ENCODE measurements around the gene SLC6A3. TPM values are rescaled to one million over a fixed set of nuclear protein-coding genes. Genes with fewer than 3 reads are reported as not detected.

Gene SLC6A3
- total and polyA plus RNA-seq, 7 donors, result under 0.01 to 0.01 TPM; not detected in 5

DNA sequence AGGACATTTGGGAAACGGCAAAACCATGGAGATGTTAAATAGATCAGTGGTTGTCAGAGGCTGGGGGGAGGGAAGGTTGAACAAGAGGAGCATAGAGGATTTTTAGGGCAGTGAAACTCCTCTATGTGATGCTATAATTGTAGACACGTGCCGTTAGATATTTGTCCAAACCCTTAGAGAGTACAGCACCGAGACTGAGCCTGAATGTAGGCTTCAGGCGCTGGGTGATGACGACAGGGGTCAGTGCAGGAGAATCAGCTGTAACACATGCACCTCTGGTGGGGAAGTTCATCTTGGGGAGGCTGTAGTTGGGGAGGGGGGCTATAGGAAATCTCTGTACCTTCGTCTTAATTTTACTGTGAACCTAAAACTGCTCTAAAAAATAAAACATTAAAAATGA, 78.1 kb downstream of the SLC6A3 start:
- TF ChIP-seq, protein P1, sequence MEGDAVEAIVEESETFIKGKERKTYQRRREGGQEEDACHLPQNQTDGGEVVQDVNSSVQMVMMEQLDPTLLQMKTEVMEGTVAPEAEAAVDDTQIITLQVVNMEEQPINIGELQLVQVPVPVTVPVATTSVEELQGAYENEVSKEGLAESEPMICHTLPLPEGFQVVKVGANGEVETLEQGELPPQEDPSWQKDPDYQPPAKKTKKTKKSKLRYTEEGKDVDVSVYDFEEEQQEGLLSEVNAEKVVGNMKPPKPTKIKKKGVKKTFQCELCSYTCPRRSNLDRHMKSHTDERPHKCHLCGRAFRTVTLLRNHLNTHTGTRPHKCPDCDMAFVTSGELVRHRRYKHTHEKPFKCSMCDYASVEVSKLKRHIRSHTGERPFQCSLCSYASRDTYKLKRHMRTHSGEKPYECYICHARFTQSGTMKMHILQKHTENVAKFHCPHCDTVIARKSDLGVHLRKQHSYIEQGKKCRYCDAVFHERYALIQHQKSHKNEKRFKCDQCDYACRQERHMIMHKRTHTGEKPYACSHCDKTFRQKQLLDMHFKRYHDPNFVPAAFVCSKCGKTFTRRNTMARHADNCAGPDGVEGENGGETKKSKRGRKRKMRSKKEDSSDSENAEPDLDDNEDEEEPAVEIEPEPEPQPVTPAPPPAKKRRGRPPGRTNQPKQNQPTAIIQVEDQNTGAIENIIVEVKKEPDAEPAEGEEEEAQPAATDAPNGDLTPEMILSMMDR (IDR thresholded peaks at IDR 0.05), result no peak
- 59 to 64% (median 63%) methylated on average over 7 of the region's 7 CpGs for WGBS, 3 donors
- no peaks in the 10 kb centered on the region for H3K36me3 ChIP-seq (ENCODE audit: insufficient read depth in 1 of 2, low read depth in 1 of 2)
- intact Hi-C loops (cut with DNase I), result no loop called here
- H3K4me3 ChIP-seq, result no peak overlapping the region
- no peak for ATAC-seq
- no peaks in the 10 kb centered on the region for H3K4me1 ChIP-seq
- DNase-seq, result no peak
- no peaks in the 10 kb centered on the region for H3K9me3 ChIP-seq
- H3K27me3 ChIP-seq (ENCODE audit: insufficient read depth in 3 of 3, low read length in 2 of 3), result peaks cover 0 to 53% (median 9%) of the 10 kb centered on the region in 3 donors
- no peak overlapping the region for H3K27ac ChIP-seq

DNA sequence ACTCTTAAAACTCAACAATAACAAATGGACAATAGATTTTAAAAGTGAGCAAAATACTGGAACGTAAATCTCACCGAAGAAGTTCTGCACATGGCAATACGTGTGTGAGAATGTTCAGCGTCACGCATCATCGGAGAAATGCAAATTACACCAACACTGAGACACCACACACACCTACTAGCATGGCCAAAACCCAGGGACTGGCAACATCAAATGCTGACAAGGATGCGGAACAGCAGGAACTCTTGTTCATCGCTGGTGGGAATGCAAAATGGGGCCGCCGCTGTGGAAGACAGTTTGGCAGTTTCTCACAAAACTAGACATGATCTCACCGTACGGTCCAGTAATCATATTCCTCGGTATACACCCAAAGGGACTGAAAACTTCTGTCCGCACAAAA, 78.7 kb downstream of the SLC6A3 start:
- TF ChIP-seq, protein P1 (IDR thresholded peaks at IDR 0.05), result no peak
- WGBS, 3 donors, result 80 to 85% (median 85%) methylated on average over 14 of the region's 14 CpGs
- peaks cover 0 to 59% (median 13%) of the 10 kb centered on the region in 3 donors for H3K27me3 ChIP-seq (ENCODE audit: insufficient read depth in 3 of 3, low read length in 2 of 3)
- no peak overlapping the region for H3K4me3 ChIP-seq
- H3K4me1 ChIP-seq, result no peaks in the 10 kb centered on the region
- intact Hi-C loops (cut with DNase I), result no loop called here
- DNase-seq, result no peak
- no peaks in the 10 kb centered on the region for H3K36me3 ChIP-seq (ENCODE audit: insufficient read depth in 1 of 2, low read depth in 1 of 2)
- H3K27ac ChIP-seq, result no peak overlapping the region
- ATAC-seq, result no peak
- no peaks in the 10 kb centered on the region for H3K9me3 ChIP-seq

DNA sequence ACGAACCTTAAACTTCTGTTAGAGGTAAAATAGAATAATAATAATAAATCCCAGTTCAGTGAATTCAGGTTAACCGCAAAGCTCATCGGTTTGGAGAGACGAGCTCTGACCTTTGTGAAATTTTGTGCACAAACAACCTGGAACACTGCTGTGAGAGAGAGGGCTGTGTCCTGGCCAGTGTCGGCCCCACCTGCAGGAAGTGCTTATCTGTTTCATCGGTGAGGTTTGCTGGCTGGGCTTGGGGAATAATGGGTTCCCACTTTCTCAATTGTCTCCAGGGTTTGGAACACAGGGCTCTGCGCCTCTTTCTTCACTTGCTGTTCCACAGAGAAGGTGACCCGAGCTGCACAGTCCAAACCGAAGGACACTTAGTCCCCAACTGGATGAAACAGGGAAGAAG, 81.0 kb downstream of the SLC6A3 start:
- Histone ChIP-seq H3K27me3 (ENCODE audit: insufficient read depth in 3 of 3, low read length in 2 of 3) (peaks cover 0 to 71% (median 13%) of the 10 kb centered on the region in 3 donors), H3K4me1 (no peaks in the 10 kb centered on the region), H3K4me3 (no peak overlapping the region), H3K36me3 (ENCODE audit: insufficient read depth in 1 of 2, low read depth in 1 of 2) (no peaks in the 10 kb centered on the region), H3K9me3 (no peaks in the 10 kb centered on the region), H3K27ac (no peak overlapping the region)
- WGBS, 3 donors, result 76 to 82% (median 82%) methylated on average over 9 of the region's 9 CpGs
- TF ChIP-seq, protein P1 (IDR thresholded peaks at IDR 0.05), result no peak
- ATAC-seq, result no peak
- DNase-seq, result no peak
- intact Hi-C loops (cut with DNase I), result no loop called here

DNA sequence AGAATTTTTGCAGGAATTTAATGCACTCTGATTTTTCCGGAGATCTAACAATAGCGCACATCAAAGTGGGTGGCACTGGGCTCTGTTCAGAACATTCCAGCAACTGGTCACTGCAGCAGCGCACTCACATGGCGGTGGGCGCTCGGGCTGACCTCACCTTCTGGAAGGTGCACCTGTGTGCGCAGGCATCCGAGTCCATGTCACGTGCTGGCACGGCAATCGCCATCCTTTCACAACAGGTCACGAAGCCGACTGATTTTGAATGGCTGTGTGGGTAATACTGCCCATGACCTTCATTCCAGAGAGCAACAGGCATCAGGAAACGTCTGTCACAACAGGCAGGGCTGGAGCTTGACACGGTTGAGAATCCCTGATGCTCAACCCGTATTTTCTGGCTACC, 81.7 kb downstream of the SLC6A3 start:
- ATAC-seq, result no peak
- 61 to 64% (median 62%) methylated on average over 16 of the region's 16 CpGs for WGBS, 3 donors
- no peak overlapping the region for H3K27ac ChIP-seq

More for the DNA sequence above, 81.7 kb downstream of the SLC6A3 start:
- peaks cover 0 to 77% (median 13%) of the 10 kb centered on the region in 3 donors for H3K27me3 ChIP-seq (ENCODE audit: insufficient read depth in 3 of 3, low read length in 2 of 3)
- no peaks in the 10 kb centered on the region for H3K36me3 ChIP-seq (ENCODE audit: insufficient read depth in 1 of 2, low read depth in 1 of 2)
- DNase-seq, result no peak
- intact Hi-C loops (cut with DNase I), result no loop called here
- no peaks in the 10 kb centered on the region for H3K9me3 ChIP-seq
- H3K4me3 ChIP-seq, result no peak overlapping the region
- H3K4me1 ChIP-seq, result no peaks in the 10 kb centered on the region
- TF ChIP-seq, protein P1 (IDR thresholded peaks at IDR 0.05), result no peak
